ENCODE results near the gene LIF. TPM values are rescaled to one million over a fixed set of nuclear protein-coding genes. Genes with fewer than 3 reads are reported as not detected.

Gene LIF
- polyA plus RNA-seq, 1 of the 3 experiments (the other 2 are of a cell fraction) = 24.6 TPM

DNA sequence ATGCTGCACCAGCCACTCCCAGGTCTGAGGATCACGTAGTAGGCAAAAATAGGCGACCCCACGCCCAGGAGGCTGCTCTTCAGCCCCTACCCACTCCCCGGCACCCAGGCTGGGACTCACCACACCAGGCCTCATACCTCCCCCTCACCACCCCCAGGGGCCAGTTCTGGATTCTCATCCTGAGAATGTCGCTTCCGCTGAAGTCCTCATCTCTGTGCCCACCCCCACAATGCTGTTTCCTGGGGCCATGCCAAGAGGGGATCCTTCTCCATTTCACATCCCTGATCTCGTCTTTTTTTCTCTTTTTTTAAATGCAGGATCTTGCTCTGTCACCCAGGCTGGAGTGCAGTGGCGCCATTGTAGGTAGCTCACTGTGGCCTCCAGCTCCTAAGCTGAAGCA, 21.8 kb upstream of the LIF start:
- H3K4me2 ChIP-seq = no peak overlapping the region
- H3K36me3 ChIP-seq (replicated peaks in 1 of 2; ENCODE audit: control insufficient read depth in 1 of 2, insufficient read depth in 2 of 2, low read length in 1 of 2) = no peaks in the 10 kb centered on the region
- no peaks in the 10 kb centered on the region for H3F3A ChIP-seq (replicated peaks; ENCODE audit: insufficient read depth)
- H4K20me1 ChIP-seq (ENCODE audit: insufficient read depth) = no peaks in the 10 kb centered on the region
- POLR2A ChIA-PET = no interaction called here
- no peak overlapping the region for H2AFZ ChIP-seq (ENCODE audit: low read depth)
- no peaks in the 10 kb centered on the region for H3K79me2 ChIP-seq (ENCODE audit: insufficient read depth)
- H3K4me3 ChIP-seq (ENCODE audit: low read depth in 2 of 2, low read length in 1 of 2) = no peak overlapping the region
- H3K9ac ChIP-seq = no peak overlapping the region
- no peak overlapping the region for H3K27ac ChIP-seq (ENCODE audit: low read depth in 2 of 2, low read length in 1 of 2)
- H3K9me2 ChIP-seq = no peaks in the 10 kb centered on the region
- 81% methylated on average over 8 of the region's 8 CpGs for WGBS (ENCODE audit: low lambda C conversion rate)
- H3K4me1 ChIP-seq (ENCODE audit: control insufficient read depth in 1 of 2, insufficient read depth in 2 of 2, low read depth in 1 of 2, low read length in 1 of 2) = peaks cover 0 to 2% of the 10 kb centered on the region in 2 experiments; a peak in 2 of 4 replicates
- TF ChIP-seq, protein P1, sequence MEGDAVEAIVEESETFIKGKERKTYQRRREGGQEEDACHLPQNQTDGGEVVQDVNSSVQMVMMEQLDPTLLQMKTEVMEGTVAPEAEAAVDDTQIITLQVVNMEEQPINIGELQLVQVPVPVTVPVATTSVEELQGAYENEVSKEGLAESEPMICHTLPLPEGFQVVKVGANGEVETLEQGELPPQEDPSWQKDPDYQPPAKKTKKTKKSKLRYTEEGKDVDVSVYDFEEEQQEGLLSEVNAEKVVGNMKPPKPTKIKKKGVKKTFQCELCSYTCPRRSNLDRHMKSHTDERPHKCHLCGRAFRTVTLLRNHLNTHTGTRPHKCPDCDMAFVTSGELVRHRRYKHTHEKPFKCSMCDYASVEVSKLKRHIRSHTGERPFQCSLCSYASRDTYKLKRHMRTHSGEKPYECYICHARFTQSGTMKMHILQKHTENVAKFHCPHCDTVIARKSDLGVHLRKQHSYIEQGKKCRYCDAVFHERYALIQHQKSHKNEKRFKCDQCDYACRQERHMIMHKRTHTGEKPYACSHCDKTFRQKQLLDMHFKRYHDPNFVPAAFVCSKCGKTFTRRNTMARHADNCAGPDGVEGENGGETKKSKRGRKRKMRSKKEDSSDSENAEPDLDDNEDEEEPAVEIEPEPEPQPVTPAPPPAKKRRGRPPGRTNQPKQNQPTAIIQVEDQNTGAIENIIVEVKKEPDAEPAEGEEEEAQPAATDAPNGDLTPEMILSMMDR (IDR thresholded peaks at IDR 0.05) = no peak
- no peak for TF ChIP-seq MEF2A (IDR thresholded peaks at IDR 0.05; ENCODE audit: borderline replicate concordance, low read depth)
- no peak for TF ChIP-seq RXRA (IDR thresholded peaks at IDR 0.05; ENCODE audit: borderline replicate concordance, low read depth)
- H3K27me3 ChIP-seq (ENCODE audit: insufficient read depth) = no peaks in the 10 kb centered on the region
- DNase-seq = no peak
- H3K9me3 ChIP-seq = no peaks in the 10 kb centered on the region
- CTCF ChIA-PET = interaction anchor here (1.9 to 3.8 kb wide), 3 partner anchors 13 to 20 kb away, joined by 6 to 11 read pairs (median 9); no protein-coding TSS in a partner anchor

DNA sequence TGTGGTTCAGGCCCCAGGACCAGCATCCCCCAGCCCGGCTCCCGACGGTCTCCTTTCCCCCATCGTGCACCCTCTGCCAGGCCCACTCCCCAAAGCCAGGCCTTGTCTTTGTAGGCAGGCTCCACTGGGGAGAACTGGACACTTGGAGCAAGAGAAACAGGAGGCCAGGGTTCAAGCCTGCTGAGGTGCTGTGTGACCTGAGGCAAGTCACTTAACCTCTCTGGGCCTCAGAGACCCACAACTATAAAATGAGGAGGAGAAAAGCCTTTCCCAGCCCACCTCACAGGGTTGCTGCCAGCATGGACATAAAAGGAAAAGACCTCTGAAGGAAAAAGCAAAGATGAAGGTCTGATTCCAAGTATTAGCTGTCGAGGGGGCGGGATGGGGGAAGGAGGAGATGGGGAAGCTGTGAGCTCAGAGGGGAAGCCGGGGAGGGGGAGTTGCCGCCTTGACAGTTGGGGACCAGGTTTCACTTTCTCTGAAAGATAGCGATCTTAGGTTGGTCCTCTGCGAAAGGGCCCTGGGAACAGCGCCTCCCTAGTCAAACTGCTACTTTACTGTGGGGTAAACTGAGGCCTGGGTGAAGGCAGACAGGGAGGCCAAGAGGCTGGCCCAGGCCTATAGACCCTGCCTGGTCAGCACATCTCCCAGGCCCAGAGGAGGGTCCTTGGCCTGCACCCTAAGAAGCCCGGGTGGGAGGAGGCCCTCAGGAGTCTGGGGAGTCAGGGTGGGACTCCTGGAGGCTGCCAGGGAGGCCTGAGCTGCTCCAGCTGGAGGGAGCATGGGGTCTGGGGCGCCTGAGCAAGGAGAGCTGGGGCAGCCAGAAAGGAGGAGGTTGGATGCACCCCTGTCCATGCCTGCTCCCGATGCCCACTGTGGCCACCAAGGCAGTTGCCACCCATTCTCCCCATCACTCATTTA, 21.1 kb upstream of the LIF start:
- Histone ChIP-seq H3K27me3 (ENCODE audit: insufficient read depth) (no peaks in the 10 kb centered on the region), H3K79me2 (ENCODE audit: insufficient read depth) (no peaks in the 10 kb centered on the region), H2AFZ (ENCODE audit: low read depth) (no peak overlapping the region), H3K27ac (ENCODE audit: low read depth in 2 of 2, low read length in 1 of 2) (no peak overlapping the region), H3K9ac (no peak overlapping the region), H3K9me3 (no peaks in the 10 kb centered on the region), H3K4me1 (ENCODE audit: control insufficient read depth in 1 of 2, insufficient read depth in 2 of 2, low read depth in 1 of 2, low read length in 1 of 2) (peaks cover 3 to 5% of the 10 kb centered on the region in 2 experiments; a peak in 2 of 4 replicates), H3K4me2 (no peak overlapping the region), H4K20me1 (ENCODE audit: insufficient read depth) (no peaks in the 10 kb centered on the region), H3K36me3 (replicated peaks in 1 of 2; ENCODE audit: control insufficient read depth in 1 of 2, insufficient read depth in 2 of 2, low read length in 1 of 2) (no peaks in the 10 kb centered on the region), H3F3A (replicated peaks; ENCODE audit: insufficient read depth) (no peaks in the 10 kb centered on the region), H3K9me2 (no peaks in the 10 kb centered on the region), H3K4me3 (ENCODE audit: low read depth in 2 of 2, low read length in 1 of 2) (no peak overlapping the region)
- ChIA-PET POLR2A (no interaction called here), CTCF (interaction anchor here (1.0 to 3.8 kb wide), 4 partner anchors 12 to 20 kb away, joined by 4 to 11 read pairs (median 8); no protein-coding TSS in a partner anchor)
- no peak for DNase-seq
- WGBS (ENCODE audit: low lambda C conversion rate) = 90% methylated on average over 11 of the region's 14 CpGs
- TF ChIP-seq MXI1 (IDR thresholded peaks at IDR 0.05; ENCODE audit: low read depth, low read length) (no peak), YY1 (IDR thresholded peaks at IDR 0.05; ENCODE audit: low read depth) (no peak), FOXM1 (IDR thresholded peaks at IDR 0.05; ENCODE audit: low read depth) (no peak), RAD21 (IDR thresholded peaks at IDR 0.05; ENCODE audit: low read length) (no peak)
- TF ChIP-seq, protein P2, sequence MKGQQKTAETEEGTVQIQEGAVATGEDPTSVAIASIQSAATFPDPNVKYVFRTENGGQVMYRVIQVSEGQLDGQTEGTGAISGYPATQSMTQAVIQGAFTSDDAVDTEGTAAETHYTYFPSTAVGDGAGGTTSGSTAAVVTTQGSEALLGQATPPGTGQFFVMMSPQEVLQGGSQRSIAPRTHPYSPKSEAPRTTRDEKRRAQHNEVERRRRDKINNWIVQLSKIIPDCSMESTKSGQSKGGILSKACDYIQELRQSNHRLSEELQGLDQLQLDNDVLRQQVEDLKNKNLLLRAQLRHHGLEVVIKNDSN (IDR thresholded peaks at IDR 0.05; ENCODE audit: borderline replicate concordance, low read depth) = no peak
- TF ChIP-seq, protein P1 (IDR thresholded peaks at IDR 0.05) = no peak
- TF ChIP-seq, protein P3, sequence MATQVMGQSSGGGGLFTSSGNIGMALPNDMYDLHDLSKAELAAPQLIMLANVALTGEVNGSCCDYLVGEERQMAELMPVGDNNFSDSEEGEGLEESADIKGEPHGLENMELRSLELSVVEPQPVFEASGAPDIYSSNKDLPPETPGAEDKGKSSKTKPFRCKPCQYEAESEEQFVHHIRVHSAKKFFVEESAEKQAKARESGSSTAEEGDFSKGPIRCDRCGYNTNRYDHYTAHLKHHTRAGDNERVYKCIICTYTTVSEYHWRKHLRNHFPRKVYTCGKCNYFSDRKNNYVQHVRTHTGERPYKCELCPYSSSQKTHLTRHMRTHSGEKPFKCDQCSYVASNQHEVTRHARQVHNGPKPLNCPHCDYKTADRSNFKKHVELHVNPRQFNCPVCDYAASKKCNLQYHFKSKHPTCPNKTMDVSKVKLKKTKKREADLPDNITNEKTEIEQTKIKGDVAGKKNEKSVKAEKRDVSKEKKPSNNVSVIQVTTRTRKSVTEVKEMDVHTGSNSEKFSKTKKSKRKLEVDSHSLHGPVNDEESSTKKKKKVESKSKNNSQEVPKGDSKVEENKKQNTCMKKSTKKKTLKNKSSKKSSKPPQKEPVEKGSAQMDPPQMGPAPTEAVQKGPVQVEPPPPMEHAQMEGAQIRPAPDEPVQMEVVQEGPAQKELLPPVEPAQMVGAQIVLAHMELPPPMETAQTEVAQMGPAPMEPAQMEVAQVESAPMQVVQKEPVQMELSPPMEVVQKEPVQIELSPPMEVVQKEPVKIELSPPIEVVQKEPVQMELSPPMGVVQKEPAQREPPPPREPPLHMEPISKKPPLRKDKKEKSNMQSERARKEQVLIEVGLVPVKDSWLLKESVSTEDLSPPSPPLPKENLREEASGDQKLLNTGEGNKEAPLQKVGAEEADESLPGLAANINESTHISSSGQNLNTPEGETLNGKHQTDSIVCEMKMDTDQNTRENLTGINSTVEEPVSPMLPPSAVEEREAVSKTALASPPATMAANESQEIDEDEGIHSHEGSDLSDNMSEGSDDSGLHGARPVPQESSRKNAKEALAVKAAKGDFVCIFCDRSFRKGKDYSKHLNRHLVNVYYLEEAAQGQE (IDR thresholded peaks at IDR 0.05; ENCODE audit: low read depth, low read length) = no peak

Data from SK-N-SH (cell line).